ENCODE results near the gene HRK.

The HRK gene

DNA sequence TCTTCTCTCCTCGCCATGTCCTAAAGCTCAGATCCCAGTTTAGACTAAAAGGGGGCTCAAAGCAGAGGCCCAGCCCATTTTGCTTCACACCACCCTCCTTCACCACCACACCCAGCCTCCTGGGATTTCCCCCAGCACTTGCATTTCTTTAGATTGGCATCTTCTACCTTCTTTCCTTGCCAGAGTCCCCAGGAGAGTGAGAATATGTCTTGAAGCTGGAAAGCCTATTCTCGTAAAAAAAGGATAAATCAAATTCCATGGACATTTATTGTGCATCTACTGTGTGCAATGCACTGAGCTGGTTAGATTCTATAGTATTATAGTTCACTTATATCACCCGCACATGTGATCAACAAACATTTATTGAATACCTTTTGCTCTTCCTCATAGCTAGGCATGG is 39.7 kb upstream of the HRK start:
- no peak overlapping the region for H3K4me2 ChIP-seq (ENCODE audit: insufficient read depth, low read length, poor library complexity, severe bottlenecking)
- no peak overlapping the region for H2AK5ac ChIP-seq (ENCODE audit: low read depth, low read length)
- peaks cover 0 to 7% of the 10 kb centered on the region in 2 donors for H3K4me1 ChIP-seq (ENCODE audit: control insufficient read depth in 2 of 2, insufficient read depth in 1 of 2, low read depth in 1 of 2, low read length in 2 of 2)
- H3K23ac ChIP-seq (ENCODE audit: low read depth, low read length, poor library complexity), result no peak overlapping the region
- no peak overlapping the region for H3K4ac ChIP-seq (ENCODE audit: low read length)
- H2BK120ac ChIP-seq (ENCODE audit: low read depth, low read length), result no peak overlapping the region
- H3K79me1 ChIP-seq (ENCODE audit: low read depth, low read length), result peaks cover 2% of the 10 kb centered on the region
- H2AFZ ChIP-seq (ENCODE audit: low read length), result no peak overlapping the region
- H3K18ac ChIP-seq (ENCODE audit: low read length), result no peak overlapping the region
- no peak overlapping the region for H3K14ac ChIP-seq (ENCODE audit: low read length)
- H3K27ac ChIP-seq (replicated peaks; ENCODE audit: low read length), result no peak overlapping the region
- H3K27me3 ChIP-seq (ENCODE audit: control insufficient read depth in 3 of 3, insufficient read depth in 3 of 3, low read depth in 1 of 3, low read length in 3 of 3), result no peaks in the 10 kb centered on the region
- H4K91ac ChIP-seq (ENCODE audit: low read depth, low read length, poor library complexity), result no peak overlapping the region
- no peak overlapping the region for H3K9ac ChIP-seq (ENCODE audit: low read depth, low read length, poor library complexity)
- H3K36me3 ChIP-seq (replicated peaks in 1 of 2; ENCODE audit: control insufficient read depth in 2 of 2, insufficient read depth in 2 of 2, low read length in 2 of 2), result peaks cover 4 to 35% of the 10 kb centered on the region in 2 donors
- no peaks in the 10 kb centered on the region for H3K9me3 ChIP-seq (replicated peaks in 1 of 2; ENCODE audit: control insufficient read depth in 2 of 2, insufficient read depth in 1 of 2, low read depth in 1 of 2, low read length in 2 of 2)
- H2BK5ac ChIP-seq (ENCODE audit: low read length), result no peak overlapping the region
- H4K8ac ChIP-seq (ENCODE audit: low read depth, low read length), result no peak overlapping the region
- H2BK12ac ChIP-seq (ENCODE audit: low read length), result no peak overlapping the region
- H3K4me3 ChIP-seq (ENCODE audit: low read length in 2 of 2), result no peak overlapping the region
- no peak for DNase-seq (ENCODE audit: low spot score)
- WGBS, 2 donors (ENCODE audit: extremely low coverage in 2 of 2, insufficient read length in 2 of 2, insufficient replicate concordance in 1 of 2), result no CpG with 5 or more reads among the region's 3 CpGs
- H2BK15ac ChIP-seq (ENCODE audit: low read length), result no peak overlapping the region

DNA sequence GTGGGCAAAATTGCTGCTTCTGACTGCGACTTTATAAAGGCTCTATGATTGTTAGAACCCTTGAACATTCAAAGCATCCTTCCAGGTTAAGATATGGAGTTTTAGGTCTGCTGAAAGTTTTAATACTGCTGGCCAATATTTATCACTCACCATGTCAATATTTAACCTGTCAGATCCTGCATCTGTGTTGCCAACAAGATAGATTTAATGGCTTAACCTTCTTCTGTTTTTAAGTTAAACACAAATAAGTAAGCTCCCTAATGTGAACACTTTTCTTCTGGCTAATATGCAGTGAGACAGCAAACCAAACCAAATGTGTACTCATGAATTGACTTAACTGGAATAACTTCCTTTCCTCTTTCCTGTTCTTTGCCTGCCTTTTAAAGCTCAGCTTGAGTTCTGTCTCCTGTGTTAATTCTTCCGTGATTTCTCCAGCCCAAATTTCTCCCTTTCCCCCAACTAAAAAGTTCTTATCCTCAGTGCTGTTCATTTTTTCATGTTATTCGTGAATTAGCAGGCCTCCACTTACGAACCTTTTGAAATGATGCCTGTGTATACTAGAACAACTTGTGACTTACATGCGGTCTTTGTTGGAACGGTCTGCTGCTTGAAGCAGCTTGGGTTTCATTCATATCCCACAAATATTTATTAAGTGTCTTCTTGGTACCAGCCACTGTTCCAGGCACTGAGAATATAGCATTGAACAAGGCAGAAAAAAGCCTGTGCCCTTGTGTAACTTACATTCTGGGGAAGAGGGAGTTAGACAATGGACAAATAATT is 38.7 kb upstream of the HRK start:
- Histone ChIP-seq H3K9me3 (replicated peaks in 1 of 2; ENCODE audit: control insufficient read depth in 2 of 2, insufficient read depth in 1 of 2, low read depth in 1 of 2, low read length in 2 of 2) (no peaks in the 10 kb centered on the region), H3K4ac (ENCODE audit: low read length) (no peak overlapping the region), H3K14ac (ENCODE audit: low read length) (no peak overlapping the region), H2BK15ac (ENCODE audit: low read length) (no peak overlapping the region), H2BK120ac (ENCODE audit: low read depth, low read length) (no peak overlapping the region), H3K4me2 (ENCODE audit: insufficient read depth, low read length, poor library complexity, severe bottlenecking) (no peak overlapping the region), H2BK5ac (ENCODE audit: low read length) (no peak overlapping the region), H3K23ac (ENCODE audit: low read depth, low read length, poor library complexity) (no peak overlapping the region), H3K9ac (ENCODE audit: low read depth, low read length, poor library complexity) (no peak overlapping the region), H3K4me3 (ENCODE audit: low read length in 2 of 2) (no peak overlapping the region), H2AFZ (ENCODE audit: low read length) (no peak overlapping the region), H3K36me3 (replicated peaks in 1 of 2; ENCODE audit: control insufficient read depth in 2 of 2, insufficient read depth in 2 of 2, low read length in 2 of 2) (peaks cover 4 to 36% of the 10 kb centered on the region in 2 donors), H3K18ac (ENCODE audit: low read length) (no peak overlapping the region), H3K27ac (replicated peaks; ENCODE audit: low read length) (no peak overlapping the region), H3K79me1 (ENCODE audit: low read depth, low read length) (peaks cover 4% of the 10 kb centered on the region), H4K8ac (ENCODE audit: low read depth, low read length) (no peak overlapping the region), H3K27me3 (ENCODE audit: control insufficient read depth in 3 of 3, insufficient read depth in 3 of 3, low read depth in 1 of 3, low read length in 3 of 3) (no peaks in the 10 kb centered on the region), H2AK5ac (ENCODE audit: low read depth, low read length) (no peak overlapping the region), H3K4me1 (ENCODE audit: control insufficient read depth in 2 of 2, insufficient read depth in 1 of 2, low read depth in 1 of 2, low read length in 2 of 2) (peaks cover 0 to 4% of the 10 kb centered on the region in 2 donors), H4K91ac (ENCODE audit: low read depth, low read length, poor library complexity) (no peak overlapping the region), H2BK12ac (ENCODE audit: low read length) (no peak overlapping the region)
- no CpG with 5 or more reads among the region's 6 CpGs for WGBS, 2 donors (ENCODE audit: extremely low coverage in 2 of 2, insufficient read length in 2 of 2, insufficient replicate concordance in 1 of 2)
- DNase-seq (ENCODE audit: low spot score), result no peak

DNA sequence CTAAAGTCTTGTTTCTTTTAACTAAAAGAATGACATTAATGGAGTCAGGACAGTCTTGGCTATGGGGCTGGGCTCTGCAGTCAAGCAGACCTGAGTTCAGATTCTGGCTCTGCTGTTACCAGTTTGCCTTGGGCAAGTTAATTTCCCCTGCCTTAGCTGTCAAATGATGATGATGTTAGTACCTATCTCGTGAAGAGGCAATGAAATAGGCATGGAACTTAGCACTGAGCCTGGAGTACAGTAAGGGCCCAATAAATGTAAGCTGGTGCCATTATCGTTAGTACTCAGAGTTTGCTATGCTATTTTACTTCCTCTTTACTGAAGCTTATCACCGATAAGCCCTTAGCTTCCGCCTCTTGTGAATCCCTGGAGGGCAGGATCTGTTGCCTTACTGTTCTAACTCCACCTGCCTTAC is 38.0 kb upstream of the HRK start:
- no peak for DNase-seq (ENCODE audit: low spot score)
- no peak overlapping the region for H3K14ac ChIP-seq (ENCODE audit: low read length)
- H2BK15ac ChIP-seq (ENCODE audit: low read length), result no peak overlapping the region
- no peak overlapping the region for H2AK5ac ChIP-seq (ENCODE audit: low read depth, low read length)
- no peak overlapping the region for H4K91ac ChIP-seq (ENCODE audit: low read depth, low read length, poor library complexity)
- H3K79me1 ChIP-seq (ENCODE audit: low read depth, low read length), result peaks cover 4% of the 10 kb centered on the region
- no peak overlapping the region for H2BK120ac ChIP-seq (ENCODE audit: low read depth, low read length)
- no peak overlapping the region for H3K4me3 ChIP-seq (ENCODE audit: low read length in 2 of 2)
- no peak overlapping the region for H3K23ac ChIP-seq (ENCODE audit: low read depth, low read length, poor library complexity)
- no peak overlapping the region for H3K9ac ChIP-seq (ENCODE audit: low read depth, low read length, poor library complexity)
- H3K36me3 ChIP-seq (replicated peaks in 1 of 2; ENCODE audit: control insufficient read depth in 2 of 2, insufficient read depth in 2 of 2, low read length in 2 of 2), result peaks cover 4 to 38% of the 10 kb centered on the region in 2 donors
- WGBS, 2 donors (ENCODE audit: extremely low coverage in 2 of 2, insufficient read length in 2 of 2, insufficient replicate concordance in 1 of 2), result no CpG with 5 or more reads among the region's 4 CpGs
- no peak overlapping the region for H3K4ac ChIP-seq (ENCODE audit: low read length)
- no peak overlapping the region for H2AFZ ChIP-seq (ENCODE audit: low read length)
- no peaks in the 10 kb centered on the region for H3K27me3 ChIP-seq (ENCODE audit: control insufficient read depth in 3 of 3, insufficient read depth in 3 of 3, low read depth in 1 of 3, low read length in 3 of 3)
- H3K18ac ChIP-seq (ENCODE audit: low read length), result no peak overlapping the region
- H4K8ac ChIP-seq (ENCODE audit: low read depth, low read length), result no peak overlapping the region
- H3K4me1 ChIP-seq (ENCODE audit: control insufficient read depth in 2 of 2, insufficient read depth in 1 of 2, low read depth in 1 of 2, low read length in 2 of 2), result peaks cover 0 to 3% of the 10 kb centered on the region in 2 donors
- no peak overlapping the region for H3K27ac ChIP-seq (replicated peaks; ENCODE audit: low read length)
- H3K9me3 ChIP-seq (replicated peaks in 1 of 2; ENCODE audit: control insufficient read depth in 2 of 2, insufficient read depth in 1 of 2, low read depth in 1 of 2, low read length in 2 of 2), result no peaks in the 10 kb centered on the region
- no peak overlapping the region for H2BK12ac ChIP-seq (ENCODE audit: low read length)
- H3K4me2 ChIP-seq (ENCODE audit: insufficient read depth, low read length, poor library complexity, severe bottlenecking), result no peak overlapping the region
- no peak overlapping the region for H2BK5ac ChIP-seq (ENCODE audit: low read length)

DNA sequence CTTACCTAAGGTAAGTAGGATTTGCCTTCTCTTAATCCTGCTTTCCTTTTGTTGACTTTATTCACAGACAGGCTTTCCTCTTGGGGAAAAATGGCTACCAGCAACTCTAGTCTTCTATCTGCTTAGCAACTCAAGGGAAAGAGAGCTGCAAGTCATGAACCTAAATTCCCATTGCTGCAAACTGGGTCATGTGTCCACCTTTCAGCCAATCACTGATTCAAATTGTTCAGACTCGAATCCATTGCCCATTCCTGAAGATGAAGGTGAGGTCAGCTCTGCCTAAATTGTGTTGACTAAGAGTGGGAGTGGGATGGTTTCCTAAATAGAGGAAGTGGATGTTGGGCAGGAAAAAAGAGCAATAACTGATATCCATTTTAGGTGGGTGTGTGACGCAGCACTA is 37.2 kb upstream of the HRK start:
- Histone ChIP-seq H4K8ac (ENCODE audit: low read depth, low read length) (no peak overlapping the region), H2BK12ac (ENCODE audit: low read length) (no peak overlapping the region), H3K18ac (ENCODE audit: low read length) (no peak overlapping the region), H3K79me1 (ENCODE audit: low read depth, low read length) (peaks cover 5% of the 10 kb centered on the region), H3K4ac (ENCODE audit: low read length) (no peak overlapping the region), H3K14ac (ENCODE audit: low read length) (no peak overlapping the region), H3K9me3 (replicated peaks in 1 of 2; ENCODE audit: control insufficient read depth in 2 of 2, insufficient read depth in 1 of 2, low read depth in 1 of 2, low read length in 2 of 2) (no peaks in the 10 kb centered on the region), H2BK5ac (ENCODE audit: low read length) (no peak overlapping the region), H3K36me3 (replicated peaks in 1 of 2; ENCODE audit: control insufficient read depth in 2 of 2, insufficient read depth in 2 of 2, low read length in 2 of 2) (peaks cover 4 to 39% of the 10 kb centered on the region in 2 donors), H3K9ac (ENCODE audit: low read depth, low read length, poor library complexity) (no peak overlapping the region), H3K4me1 (ENCODE audit: control insufficient read depth in 2 of 2, insufficient read depth in 1 of 2, low read depth in 1 of 2, low read length in 2 of 2) (peaks cover 0 to 3% of the 10 kb centered on the region in 2 donors), H3K23ac (ENCODE audit: low read depth, low read length, poor library complexity) (no peak overlapping the region), H2AK5ac (ENCODE audit: low read depth, low read length) (no peak overlapping the region), H2BK120ac (ENCODE audit: low read depth, low read length) (no peak overlapping the region), H3K27me3 (ENCODE audit: control insufficient read depth in 3 of 3, insufficient read depth in 3 of 3, low read depth in 1 of 3, low read length in 3 of 3) (no peaks in the 10 kb centered on the region), H3K4me3 (ENCODE audit: low read length in 2 of 2) (no peak overlapping the region), H2AFZ (ENCODE audit: low read length) (no peak overlapping the region), H2BK15ac (ENCODE audit: low read length) (no peak overlapping the region), H3K27ac (replicated peaks; ENCODE audit: low read length) (no peak overlapping the region), H3K4me2 (ENCODE audit: insufficient read depth, low read length, poor library complexity, severe bottlenecking) (no peak overlapping the region), H4K91ac (ENCODE audit: low read depth, low read length, poor library complexity) (no peak overlapping the region)
- DNase-seq (ENCODE audit: low spot score), result no peak
- WGBS, 2 donors (ENCODE audit: extremely low coverage in 2 of 2, insufficient read length in 2 of 2, insufficient replicate concordance in 1 of 2), result no CpG with 5 or more reads among the region's 2 CpGs
